OCI-LY7 (cell line): ENCODE results near the gene BFSP2.

Source experiments
- EZH2phosphoT487 ChIP-seq: fragments of 200-600 bp; sonication (generic); IDR thresholded peaks from 2 replicates; pipeline ENCODE4 v1.6.1; 2018; ENCODE audit warnings: low read depth, borderline replicate concordance, mild to moderate bottlenecking, mixed run types, antibody characterized with exemption, low read length, moderate library complexity, mixed read lengths
- TF ChIP-seq, protein P1 (sequence below): fragments of 200-600 bp; sonication (generic); conservative IDR thresholded peaks from 2 replicates; pipeline ENCODE4 v1.5.1; 2014; ENCODE audit warnings: mild to moderate bottlenecking, antibody characterized with exemption, low read length, moderate library complexity, mixed read lengths

DNA sequence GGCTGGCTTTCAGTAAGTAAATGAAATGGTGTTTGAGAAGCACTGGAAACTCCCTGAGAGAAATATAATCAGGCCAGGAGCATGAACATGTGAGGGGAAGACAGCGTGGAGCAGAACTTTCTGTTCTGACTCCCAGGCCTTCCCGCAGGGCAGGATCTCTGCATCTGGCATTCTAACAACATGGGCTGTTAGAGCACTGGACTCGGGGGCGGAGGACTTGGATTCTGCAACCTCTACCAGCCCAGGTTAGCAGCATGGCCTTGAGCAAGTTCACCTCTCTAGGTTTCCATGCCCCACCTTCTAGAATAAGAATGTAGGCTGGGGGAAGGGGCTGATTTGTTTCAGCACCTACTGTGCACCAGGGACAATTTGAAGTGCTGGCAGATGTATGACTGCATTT lies 12.5 kb upstream of the BFSP2 start:
- TF ChIP-seq, protein P1, sequence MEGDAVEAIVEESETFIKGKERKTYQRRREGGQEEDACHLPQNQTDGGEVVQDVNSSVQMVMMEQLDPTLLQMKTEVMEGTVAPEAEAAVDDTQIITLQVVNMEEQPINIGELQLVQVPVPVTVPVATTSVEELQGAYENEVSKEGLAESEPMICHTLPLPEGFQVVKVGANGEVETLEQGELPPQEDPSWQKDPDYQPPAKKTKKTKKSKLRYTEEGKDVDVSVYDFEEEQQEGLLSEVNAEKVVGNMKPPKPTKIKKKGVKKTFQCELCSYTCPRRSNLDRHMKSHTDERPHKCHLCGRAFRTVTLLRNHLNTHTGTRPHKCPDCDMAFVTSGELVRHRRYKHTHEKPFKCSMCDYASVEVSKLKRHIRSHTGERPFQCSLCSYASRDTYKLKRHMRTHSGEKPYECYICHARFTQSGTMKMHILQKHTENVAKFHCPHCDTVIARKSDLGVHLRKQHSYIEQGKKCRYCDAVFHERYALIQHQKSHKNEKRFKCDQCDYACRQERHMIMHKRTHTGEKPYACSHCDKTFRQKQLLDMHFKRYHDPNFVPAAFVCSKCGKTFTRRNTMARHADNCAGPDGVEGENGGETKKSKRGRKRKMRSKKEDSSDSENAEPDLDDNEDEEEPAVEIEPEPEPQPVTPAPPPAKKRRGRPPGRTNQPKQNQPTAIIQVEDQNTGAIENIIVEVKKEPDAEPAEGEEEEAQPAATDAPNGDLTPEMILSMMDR: no peak
- TF ChIP-seq EZH2phosphoT487: no peak
